ENCODE measurements around the gene UTP11. TPM values are rescaled to one million over a fixed set of nuclear protein-coding genes. Genes with fewer than 3 reads are reported as not detected.

UTP11 gene
- total RNA-seq, 1 donor from 2014 or later, result 106 TPM

DNA sequence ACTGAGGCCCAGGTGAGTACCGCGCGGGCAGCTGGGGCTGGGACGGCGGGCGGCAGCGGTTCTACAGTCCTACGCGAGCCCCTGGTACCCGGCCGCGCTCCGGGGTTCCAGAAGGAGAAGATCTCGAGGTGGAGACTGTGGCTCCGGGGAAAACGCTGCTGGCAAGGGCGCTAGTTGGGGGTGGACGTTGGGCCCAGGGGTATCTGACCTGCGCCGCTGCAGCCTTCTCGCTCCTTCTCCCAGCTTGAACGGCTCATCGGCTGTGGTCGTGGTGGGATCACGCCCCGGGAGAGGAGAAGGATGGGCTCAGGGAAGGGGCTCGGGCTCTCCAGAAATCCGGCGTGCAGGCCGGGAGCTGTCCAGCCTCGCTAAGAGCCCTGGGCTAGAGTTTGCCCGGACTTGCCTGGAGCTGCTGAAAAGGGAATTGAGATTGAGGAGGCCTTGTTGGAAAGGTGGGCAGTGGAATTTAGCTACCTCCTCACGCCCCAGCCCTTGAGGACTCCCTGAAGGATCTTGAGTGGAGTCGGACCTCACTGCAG lies 35.1 kb downstream of the UTP11 start:
- Mint-ChIP-seq H3K9me3 (no peaks in the 10 kb centered on the region), H3K4me3 (peak overlapping the region; percentile 84), H3K36me3 (ENCODE audit: low read depth) (no peaks in the 10 kb centered on the region), H3K4me1 (ENCODE audit: low read depth) (peaks cover 3% of the 10 kb centered on the region), H3K27ac (no peak overlapping the region), H3K27me3 (ENCODE audit: insufficient read depth) (peaks cover 39% of the 10 kb centered on the region)
- no peak for DNase-seq (ENCODE audit: low spot score)
- intact Hi-C loops (cut with micrococcal nuclease), result loop anchor here (1.0 kb wide), 1 partner anchor 19 kb away; no protein-coding TSS in a partner anchor

DNA sequence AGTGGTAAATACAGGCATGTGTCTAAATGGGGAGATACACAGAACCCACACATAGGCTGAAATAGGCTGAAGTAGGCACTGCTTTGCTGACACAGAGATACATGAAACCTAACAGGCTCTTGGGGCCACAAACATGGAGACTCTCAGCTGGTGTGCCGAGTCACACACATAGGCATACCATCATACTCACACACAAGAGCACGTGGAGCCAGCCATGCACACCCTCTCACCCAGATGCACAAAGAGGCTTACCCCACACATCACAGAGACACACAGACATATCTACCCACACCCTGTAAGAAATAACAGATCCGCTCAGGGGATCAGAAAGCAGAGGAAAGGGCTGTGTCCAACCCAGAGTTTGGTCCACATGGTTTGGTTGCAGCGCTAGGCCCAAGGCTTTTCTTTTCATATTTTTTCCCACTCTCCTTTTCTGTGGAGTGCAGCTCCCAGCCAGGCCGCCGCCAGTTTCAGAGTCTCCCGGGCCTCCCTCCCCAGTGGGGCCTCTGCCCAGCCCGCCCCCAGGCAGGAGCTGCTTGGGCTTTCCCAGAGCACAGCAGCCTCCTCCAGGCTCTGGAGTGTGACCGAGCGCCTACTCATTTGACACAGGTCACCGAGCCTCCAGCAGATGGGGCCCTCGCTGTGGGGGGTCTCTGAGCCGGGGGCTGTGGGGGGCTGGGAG lies 38.0 kb downstream of the UTP11 start:
- intact Hi-C loops (cut with micrococcal nuclease), result no loop called here
- Mint-ChIP-seq H3K36me3 (ENCODE audit: low read depth) (no peaks in the 10 kb centered on the region), H3K27me3 (ENCODE audit: insufficient read depth) (peaks cover 26% of the 10 kb centered on the region), H3K27ac (no peak overlapping the region), H3K4me3 (no peak overlapping the region), H3K9me3 (no peaks in the 10 kb centered on the region), H3K4me1 (ENCODE audit: low read depth) (peaks cover 18% of the 10 kb centered on the region)
- no peak for DNase-seq (ENCODE audit: low spot score)

DNA sequence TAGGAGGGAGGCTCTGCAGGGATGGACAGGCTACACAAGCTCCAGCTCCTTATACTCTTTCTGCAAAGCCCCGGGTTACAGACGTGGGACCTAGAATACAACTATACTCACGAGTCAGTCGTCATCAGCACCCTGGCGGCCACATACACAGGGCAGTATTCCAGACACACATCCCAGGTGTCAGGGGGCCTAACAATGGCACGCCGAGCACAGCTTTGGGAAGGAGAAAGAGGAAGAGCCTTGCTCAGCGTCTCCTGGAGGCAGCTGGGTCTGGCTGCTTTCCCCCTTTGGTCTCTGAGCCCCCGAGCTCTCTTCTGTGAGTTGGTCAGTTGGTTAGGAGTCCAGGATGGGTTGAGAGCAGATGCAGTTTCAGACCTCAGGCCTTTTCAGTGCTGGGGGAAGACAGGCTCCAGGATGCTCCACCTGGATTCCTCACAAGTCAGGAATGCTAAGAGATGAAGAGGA lies 38.6 kb downstream of the UTP11 start:
- Mint-ChIP-seq H3K9me3 (no peaks in the 10 kb centered on the region), H3K4me3 (no peak overlapping the region), H3K4me1 (ENCODE audit: low read depth) (peaks cover 18% of the 10 kb centered on the region), H3K27ac (no peak overlapping the region), H3K36me3 (ENCODE audit: low read depth) (no peaks in the 10 kb centered on the region), H3K27me3 (ENCODE audit: insufficient read depth) (peaks cover 26% of the 10 kb centered on the region)
- intact Hi-C loops (cut with micrococcal nuclease), result no loop called here
- DNase-seq (ENCODE audit: low spot score), result no peak

DNA sequence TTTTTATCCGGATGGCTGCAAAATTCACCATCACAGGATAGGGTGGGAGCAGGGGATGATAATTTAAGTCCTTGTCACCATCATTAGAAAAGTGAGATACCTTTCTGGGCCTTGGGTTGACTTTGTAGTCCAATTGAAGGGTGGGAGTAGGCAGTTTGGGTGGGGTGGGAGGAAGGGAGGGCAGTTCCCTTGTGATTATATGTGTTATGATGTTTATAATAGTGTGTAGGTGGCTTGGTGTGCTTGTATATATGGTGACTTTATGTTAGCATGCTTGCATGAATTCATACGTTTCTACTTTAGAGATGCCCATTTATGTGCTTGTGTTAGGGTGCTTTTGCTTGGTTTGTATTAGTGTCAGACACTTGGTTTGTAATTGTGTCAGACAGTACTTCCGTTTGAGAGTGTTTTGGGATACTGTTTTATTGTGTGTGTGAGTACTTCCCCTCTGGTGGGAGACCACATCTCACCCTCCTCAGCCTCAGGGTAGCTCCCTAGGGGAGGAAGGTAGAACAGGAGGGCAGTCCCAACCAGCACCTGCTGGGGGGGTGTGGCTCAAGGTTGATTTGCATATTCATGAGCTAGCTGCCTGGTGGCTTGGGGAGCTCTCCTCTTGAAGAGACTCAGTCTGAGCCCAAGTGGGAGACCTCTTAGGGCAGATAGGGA lies 40.3 kb downstream of the UTP11 start:
- H3K9me3 Mint-ChIP-seq, result no peaks in the 10 kb centered on the region
- peaks cover 18% of the 10 kb centered on the region for H3K4me1 Mint-ChIP-seq (ENCODE audit: low read depth)
- no peak overlapping the region for H3K27ac Mint-ChIP-seq
- no peaks in the 10 kb centered on the region for H3K36me3 Mint-ChIP-seq (ENCODE audit: low read depth)
- H3K27me3 Mint-ChIP-seq (ENCODE audit: insufficient read depth), result peaks cover 23% of the 10 kb centered on the region
- no peak for DNase-seq (ENCODE audit: low spot score)
- intact Hi-C loops (cut with micrococcal nuclease), result no loop called here
- H3K4me3 Mint-ChIP-seq, result no peak overlapping the region

DNA sequence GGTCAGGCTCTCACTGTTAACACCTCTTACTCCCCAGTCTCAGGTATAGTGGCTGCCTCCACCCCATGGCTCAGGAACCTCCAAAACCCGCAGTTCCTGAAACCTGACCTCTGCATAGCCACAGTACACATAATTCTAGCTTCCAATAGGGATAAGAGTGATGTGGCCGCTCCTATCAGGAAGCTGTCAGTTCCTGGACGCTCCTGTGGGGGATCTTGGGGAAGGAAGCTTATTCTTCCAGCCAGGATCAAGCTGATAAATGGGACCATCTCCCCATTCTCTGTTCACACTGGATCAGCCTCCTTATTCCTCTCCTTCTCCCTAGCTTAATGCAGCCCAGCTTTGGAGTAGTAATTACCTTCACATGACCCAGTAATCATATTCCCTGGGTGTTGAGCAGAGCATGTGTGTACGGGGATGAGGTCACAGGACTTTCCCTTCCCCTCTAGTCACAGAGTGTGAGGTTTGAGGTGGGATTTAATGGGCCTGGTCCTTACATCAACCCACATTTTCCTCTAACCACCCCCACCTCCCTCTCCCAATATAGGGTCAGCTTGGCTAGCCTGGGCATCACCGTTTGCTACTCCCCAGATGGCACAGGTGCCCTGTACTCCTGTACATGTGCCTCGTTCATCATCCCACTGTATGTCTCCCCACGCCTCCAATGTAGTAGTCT lies 41.0 kb downstream of the UTP11 start:
- Mint-ChIP-seq H3K27me3 (ENCODE audit: insufficient read depth) (peaks cover 18% of the 10 kb centered on the region), H3K36me3 (ENCODE audit: low read depth) (no peaks in the 10 kb centered on the region), H3K4me3 (no peak overlapping the region), H3K4me1 (ENCODE audit: low read depth) (peaks cover 18% of the 10 kb centered on the region), H3K27ac (no peak overlapping the region), H3K9me3 (no peaks in the 10 kb centered on the region)
- intact Hi-C loops (cut with micrococcal nuclease), result no loop called here
- no peak for DNase-seq (ENCODE audit: low spot score)

DNA sequence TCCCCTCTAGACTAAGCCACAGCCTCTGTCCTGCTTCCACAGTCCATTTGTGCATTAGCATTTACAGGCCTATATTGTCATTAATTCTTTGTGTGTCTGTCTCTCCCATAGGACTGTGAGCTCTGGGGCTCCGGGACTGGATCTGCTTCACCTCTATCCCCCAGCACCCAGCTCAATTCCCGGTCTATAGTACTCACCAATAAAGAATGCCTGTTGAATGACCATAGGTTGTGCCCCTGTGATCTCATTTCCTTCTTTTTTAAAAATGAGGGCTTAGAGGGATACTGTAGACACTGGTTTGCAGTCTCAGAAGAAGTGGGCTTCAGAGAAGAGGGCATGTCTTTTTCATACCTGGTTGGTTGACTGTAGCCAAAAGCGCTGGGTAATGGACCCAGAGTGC lies 42.9 kb downstream of the UTP11 start:
- Mint-ChIP-seq H3K4me1 (ENCODE audit: low read depth) (peaks cover 18% of the 10 kb centered on the region), H3K4me3 (no peak overlapping the region), H3K27me3 (ENCODE audit: insufficient read depth) (peaks cover 14% of the 10 kb centered on the region), H3K36me3 (ENCODE audit: low read depth) (no peaks in the 10 kb centered on the region), H3K9me3 (no peaks in the 10 kb centered on the region), H3K27ac (no peak overlapping the region)
- intact Hi-C loops (cut with micrococcal nuclease), result no loop called here
- DNase-seq (ENCODE audit: low spot score), result no peak

DNA sequence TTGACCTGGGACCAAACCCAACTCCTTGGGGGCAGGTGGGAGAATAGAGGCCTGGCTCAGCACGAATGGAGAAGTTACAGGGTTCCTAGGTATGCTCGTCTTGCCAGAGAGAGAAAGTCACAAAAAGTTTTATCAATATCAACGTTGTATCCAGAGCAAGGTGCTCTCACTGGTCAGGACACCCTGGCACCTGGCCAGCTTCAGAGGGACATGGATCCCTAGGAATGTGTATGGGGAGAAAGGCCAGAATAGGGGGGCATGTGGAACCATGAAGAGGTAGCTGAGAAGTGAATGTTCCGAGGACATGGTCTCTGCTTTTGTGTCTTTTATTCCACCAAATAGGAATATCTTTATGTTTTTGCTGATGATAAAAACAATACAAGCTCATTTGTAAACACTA lies 43.4 kb downstream of the UTP11 start:
- no peak for DNase-seq (ENCODE audit: low spot score)
- Mint-ChIP-seq H3K4me1 (ENCODE audit: low read depth) (peaks cover 18% of the 10 kb centered on the region), H3K4me3 (no peak overlapping the region), H3K27ac (no peak overlapping the region), H3K9me3 (no peaks in the 10 kb centered on the region), H3K36me3 (ENCODE audit: low read depth) (no peaks in the 10 kb centered on the region), H3K27me3 (ENCODE audit: insufficient read depth) (peaks cover 14% of the 10 kb centered on the region)
- intact Hi-C loops (cut with micrococcal nuclease), result no loop called here

DNA sequence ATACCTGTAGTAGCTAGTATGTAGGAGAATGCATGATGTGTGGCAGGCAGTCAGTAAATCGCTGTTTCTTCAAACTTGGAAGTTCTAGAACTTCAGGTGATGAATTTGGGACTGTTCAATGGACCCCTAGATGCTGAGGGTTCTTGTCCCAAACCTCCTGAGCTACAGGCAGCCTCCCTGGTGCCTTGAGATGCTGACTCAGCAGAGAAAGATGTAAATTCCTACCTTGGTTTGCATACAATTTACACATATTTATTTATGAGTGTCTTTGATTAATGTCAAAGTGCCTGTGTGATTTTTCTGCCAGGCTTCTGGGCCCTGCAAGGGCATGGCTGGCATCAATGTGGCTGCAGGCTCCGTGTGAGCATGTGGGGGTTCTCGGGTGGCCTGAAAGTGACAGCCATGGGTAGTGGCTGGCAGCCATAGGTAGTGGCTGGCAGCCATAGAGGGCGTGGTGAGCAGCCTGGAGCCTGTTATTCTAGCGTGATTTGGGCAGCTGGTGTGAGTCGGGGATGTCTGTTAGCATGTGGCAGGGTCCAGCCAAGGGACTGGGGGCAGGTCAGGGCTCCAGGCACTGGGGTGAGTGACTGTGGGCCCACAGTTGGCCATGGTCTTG lies 47.2 kb downstream of the UTP11 start:
- H3K4me3 Mint-ChIP-seq, result no peak overlapping the region
- no peak overlapping the region for H3K27ac Mint-ChIP-seq
- intact Hi-C loops (cut with micrococcal nuclease), result no loop called here
- H3K4me1 Mint-ChIP-seq (ENCODE audit: low read depth), result no peaks in the 10 kb centered on the region
- H3K9me3 Mint-ChIP-seq, result no peaks in the 10 kb centered on the region
- H3K36me3 Mint-ChIP-seq (ENCODE audit: low read depth), result no peaks in the 10 kb centered on the region
- peaks cover 13% of the 10 kb centered on the region for H3K27me3 Mint-ChIP-seq (ENCODE audit: insufficient read depth)
- DNase-seq (ENCODE audit: low spot score), result no peak

DNA sequence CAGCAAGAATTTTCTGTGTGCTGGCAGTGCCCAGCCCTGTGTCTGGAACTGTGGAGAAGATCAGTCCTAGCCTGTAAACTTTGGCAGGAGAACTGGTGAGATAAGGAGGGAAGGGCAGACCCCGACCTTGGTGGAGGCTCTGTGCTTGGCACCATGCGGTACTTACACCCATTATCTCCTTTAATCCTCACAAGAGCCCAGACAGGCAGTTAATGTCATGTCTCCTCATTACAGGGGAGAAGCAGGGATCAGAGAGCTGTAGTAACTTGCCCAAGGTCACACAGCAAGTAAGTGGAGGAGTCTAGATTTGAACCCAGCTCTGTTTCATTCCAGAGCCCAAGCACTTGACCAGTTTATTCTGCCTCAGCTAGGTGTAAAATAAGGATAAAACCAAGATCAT lies 48.0 kb downstream of the UTP11 start:
- H3K4me1 Mint-ChIP-seq (ENCODE audit: low read depth), result no peaks in the 10 kb centered on the region
- H3K36me3 Mint-ChIP-seq (ENCODE audit: low read depth), result no peaks in the 10 kb centered on the region
- H3K9me3 Mint-ChIP-seq, result no peaks in the 10 kb centered on the region
- H3K4me3 Mint-ChIP-seq, result no peak overlapping the region
- no peak overlapping the region for H3K27ac Mint-ChIP-seq
- intact Hi-C loops (cut with micrococcal nuclease), result no loop called here
- no peak for DNase-seq (ENCODE audit: low spot score)
- H3K27me3 Mint-ChIP-seq (ENCODE audit: insufficient read depth), result peaks cover 8% of the 10 kb centered on the region

DNA sequence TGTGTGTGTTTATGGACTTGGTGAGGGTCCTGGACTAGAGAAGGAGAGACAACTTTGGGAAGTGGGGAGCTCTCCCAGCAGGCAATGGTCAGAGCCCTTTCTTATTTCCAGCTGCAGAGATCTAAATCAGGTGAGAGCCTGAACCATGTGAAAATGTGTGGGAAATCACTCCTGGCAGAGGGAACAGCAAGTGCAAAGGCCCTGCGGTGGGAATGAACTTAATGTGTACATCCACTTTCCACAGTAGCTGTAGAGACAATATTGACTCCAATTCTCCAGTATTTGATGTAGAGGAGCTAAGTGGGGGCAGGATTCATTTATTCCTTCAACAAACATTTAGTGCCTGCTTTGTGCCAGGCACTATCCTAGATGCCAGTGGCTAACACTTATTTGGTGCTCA lies 48.8 kb downstream of the UTP11 start:
- Mint-ChIP-seq H3K4me3 (no peak overlapping the region), H3K9me3 (no peaks in the 10 kb centered on the region), H3K4me1 (ENCODE audit: low read depth) (no peaks in the 10 kb centered on the region), H3K27me3 (ENCODE audit: insufficient read depth) (peaks cover 8% of the 10 kb centered on the region), H3K36me3 (ENCODE audit: low read depth) (no peaks in the 10 kb centered on the region), H3K27ac (no peak overlapping the region)
- DNase-seq (ENCODE audit: low spot score), result no peak
- intact Hi-C loops (cut with micrococcal nuclease), result no loop called here

DNA sequence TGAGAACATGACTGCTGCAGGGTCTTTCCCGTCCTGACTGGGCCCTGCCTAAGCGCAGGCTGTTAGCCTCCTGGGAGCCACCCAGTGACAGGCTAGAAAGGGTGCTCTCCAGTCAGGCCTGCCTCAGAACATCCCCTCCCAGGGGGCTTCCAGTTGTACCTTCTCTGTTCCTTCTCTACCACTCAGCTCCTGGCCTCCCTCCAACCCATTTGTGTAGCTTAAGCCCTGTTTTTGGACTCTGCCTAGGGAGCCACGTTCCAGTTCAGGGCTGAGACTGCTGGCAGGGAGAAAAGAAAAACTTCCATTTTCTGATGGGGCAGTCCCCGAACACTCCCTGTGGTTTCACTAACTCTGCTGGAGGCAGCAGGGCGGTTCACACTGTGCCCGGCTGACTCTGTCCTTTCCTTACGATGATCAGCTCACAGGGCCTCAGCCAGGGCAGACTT lies 49.4 kb downstream of the UTP11 start:
- no peak overlapping the region for H3K4me3 Mint-ChIP-seq

DNA sequence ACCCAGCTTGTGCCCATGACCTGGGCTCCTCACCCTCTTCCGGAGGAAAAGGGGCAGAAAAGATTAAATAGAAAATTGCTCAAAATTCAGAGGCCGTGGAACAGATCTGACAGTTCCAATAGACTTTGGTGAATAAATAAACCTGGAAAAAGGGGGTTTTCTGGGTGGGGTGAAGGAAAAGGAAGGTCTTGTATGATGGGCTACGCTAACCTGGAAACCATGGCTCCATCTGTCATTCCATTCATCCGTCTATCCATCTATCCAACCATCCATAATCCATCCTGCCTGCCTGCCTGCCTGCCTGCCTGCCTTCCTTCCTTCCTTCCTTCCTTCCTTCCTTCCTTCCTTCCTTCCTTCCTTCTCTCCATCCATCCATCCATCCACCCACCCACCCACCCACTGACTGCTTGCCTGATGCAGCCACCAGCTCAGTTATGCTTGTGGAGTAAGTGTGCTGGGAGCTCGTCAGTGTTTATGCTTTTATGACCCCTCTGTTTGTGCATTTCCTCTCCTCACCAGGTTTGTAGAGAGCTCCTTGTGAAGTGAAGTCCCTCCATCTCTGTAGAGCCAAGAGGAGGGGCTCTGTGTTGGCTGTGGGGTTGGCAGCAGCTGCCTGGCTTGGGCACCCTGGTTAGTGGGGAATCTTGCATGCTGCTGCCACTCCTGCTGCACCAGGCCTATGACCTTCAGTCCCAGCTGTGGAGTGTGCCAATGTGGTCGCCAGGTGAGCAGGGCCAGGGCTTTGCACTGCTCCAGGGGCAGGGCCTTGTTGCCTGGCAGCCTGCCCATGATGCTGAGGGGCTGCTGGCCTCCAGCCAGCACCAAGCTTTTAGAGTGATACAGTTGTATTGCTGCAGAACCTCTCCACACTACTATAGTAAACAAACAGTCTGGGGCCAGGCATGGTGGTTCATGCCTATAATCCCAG lies 50.1 kb downstream of the UTP11 start:
- Mint-ChIP-seq H3K4me3 (no peak overlapping the region), H3K36me3 (ENCODE audit: low read depth) (no peaks in the 10 kb centered on the region), H3K27me3 (ENCODE audit: insufficient read depth) (peaks cover 6% of the 10 kb centered on the region), H3K9me3 (no peaks in the 10 kb centered on the region), H3K27ac (no peak overlapping the region), H3K4me1 (ENCODE audit: low read depth) (no peaks in the 10 kb centered on the region)
- intact Hi-C loops (cut with micrococcal nuclease), result no loop called here
- DNase-seq (ENCODE audit: low spot score), result no peak

More for the DNA sequence above, 49.4 kb downstream of the UTP11 start:
- intact Hi-C loops (cut with micrococcal nuclease), result no loop called here
- H3K27me3 Mint-ChIP-seq (ENCODE audit: insufficient read depth), result peaks cover 8% of the 10 kb centered on the region
- H3K4me1 Mint-ChIP-seq (ENCODE audit: low read depth), result no peaks in the 10 kb centered on the region
- no peak overlapping the region for H3K27ac Mint-ChIP-seq
- no peaks in the 10 kb centered on the region for H3K36me3 Mint-ChIP-seq (ENCODE audit: low read depth)
- no peak for DNase-seq (ENCODE audit: low spot score)
- no peaks in the 10 kb centered on the region for H3K9me3 Mint-ChIP-seq

Measured in activated T-helper 1 cell treated with anti-CD3 and anti-CD28 coated beads, Interleukin-12 subunit alpha, Interleukin-12 subunit beta, Interleukin-2, Interleukin-4 antibody, amounts not matched to agents 30 ng/mL and 10 ng/mL and 1 ng/mL, durations not matched to agents 14 hours and 24 hours and 36 hours (primary cell).